Activated T-cell treated with anti-CD3 and anti-CD28 coated beads, Interleukin-2, amount 50 U/mL, for 4 hours (primary cell): ENCODE data around the gene ADAMTS2. TPM values are rescaled to one million over a fixed set of nuclear protein-coding genes. Genes with fewer than 3 reads are reported as not detected.

Source experiments
- ATAC-seq, 2 donors: fragments of 200-7000 bp; cut with Tn5 transposase; one replicate each; pipeline ENCODE4 v1.10.0; 2021
- DNase-seq: peaks from one replicate; pipeline ENCODE4 v3.0.0-alpha.2; 2020
- H3K27me3 Mint-ChIP-seq: one replicate; pipeline ENCODE4 v1.8.0; 2021; ENCODE audit warnings: low read depth, mixed read lengths
- H3K36me3 Mint-ChIP-seq: one replicate; pipeline ENCODE4 v1.8.0; 2022; ENCODE audit warnings: mixed read lengths; ENCODE audit not compliant: insufficient read depth
- H3K4me1 Mint-ChIP-seq: one replicate; pipeline ENCODE4 v1.8.0; 2021; ENCODE audit warnings: low read depth, mixed read lengths
- H3K4me3 Mint-ChIP-seq: one replicate; pipeline ENCODE4 v1.8.0; 2021; ENCODE audit warnings: mild to moderate bottlenecking, moderate library complexity, mixed read lengths
- H3K9me3 Mint-ChIP-seq: one replicate; pipeline ENCODE4 v1.8.0; 2021; ENCODE audit warnings: mixed read lengths
- total RNA-seq, 3 donors: library from RNA; stranded (reverse); gene quantifications; one replicate each; pipeline ENCODE4 v1.2.1, GENCODE V29; 2021

ADAMTS2 gene
- total RNA-seq, 3 donors from 2014 or later = 0.05 to 0.41 (median 0.13) TPM

GRCh38 chr5:179140293-179140692 lies 205.0 kb downstream of the ADAMTS2 start:
- Mint-ChIP-seq H3K9me3 (no peaks in the 10 kb centered on the region), H3K4me1 (peaks cover 14% of the 10 kb centered on the region), H3K36me3 (no peaks in the 10 kb centered on the region), H3K4me3 (no peak overlapping the region), H3K27me3 (no peaks in the 10 kb centered on the region)
- DNase-seq (no peak), ATAC-seq (no peak)

DNA sequence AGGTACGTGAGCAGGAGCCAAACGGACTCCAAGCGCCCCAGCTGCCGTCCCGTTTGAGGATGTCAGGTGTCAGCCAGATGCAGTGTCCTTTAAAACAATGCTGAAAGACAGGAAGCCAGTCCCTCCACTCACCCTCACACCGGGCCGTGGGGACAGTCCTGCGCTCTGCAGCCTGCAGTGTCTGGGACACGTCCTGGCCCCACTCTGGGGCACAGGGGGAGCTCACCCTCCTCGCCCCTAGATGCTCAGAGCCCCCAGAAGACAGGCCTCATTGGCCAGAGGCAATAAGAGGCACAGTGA lies 205.4 kb downstream of the ADAMTS2 start:
- Mint-ChIP-seq H3K4me3 (no peak overlapping the region), H3K9me3 (no peaks in the 10 kb centered on the region), H3K36me3 (no peaks in the 10 kb centered on the region), H3K4me1 (peaks cover 14% of the 10 kb centered on the region), H3K27me3 (no peaks in the 10 kb centered on the region)
- DNase-seq = no peak
- no peak for ATAC-seq

DNA sequence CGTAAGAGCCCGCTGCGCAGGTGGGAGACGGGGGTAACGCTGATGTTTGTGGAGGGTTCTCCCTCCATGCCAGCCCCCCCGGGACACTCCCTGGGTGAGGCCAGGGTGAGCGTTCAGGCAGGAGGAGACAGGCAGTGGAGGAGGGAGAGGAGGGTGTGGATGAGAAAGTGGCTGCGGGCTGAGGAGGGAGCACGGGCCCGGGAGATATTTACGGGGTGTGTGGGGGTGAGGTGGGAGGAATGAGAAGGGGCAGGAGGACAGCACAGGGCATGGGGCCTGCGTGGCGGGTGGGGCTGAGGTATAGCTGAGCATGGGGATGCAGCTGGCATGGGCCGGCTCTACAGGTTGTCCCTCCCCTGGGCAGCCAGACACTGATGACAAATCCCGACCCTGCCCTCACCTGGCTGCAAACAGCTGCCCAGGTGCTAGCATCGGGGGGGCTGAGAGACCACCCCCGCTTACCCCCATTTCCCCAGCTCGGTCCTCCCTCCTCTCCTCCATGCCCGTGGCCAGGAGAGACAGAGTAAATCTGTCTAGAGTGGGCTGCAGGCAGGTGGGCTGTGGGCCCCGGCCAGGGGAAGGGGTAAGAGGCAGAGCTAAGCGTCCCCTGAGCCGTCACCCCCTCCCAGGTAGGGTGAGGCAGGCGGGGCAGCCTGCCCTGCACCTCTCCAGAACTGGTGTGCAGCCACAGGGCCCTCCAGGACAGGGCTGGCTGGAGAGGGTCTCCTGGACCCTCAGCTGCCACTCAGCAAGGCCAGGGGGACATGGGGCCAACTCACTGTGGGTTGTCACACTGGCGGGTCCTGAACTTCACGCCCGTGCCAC lies 205.9 kb downstream of the ADAMTS2 start:
- no peaks in the 10 kb centered on the region for H3K9me3 Mint-ChIP-seq
- H3K27me3 Mint-ChIP-seq = no peaks in the 10 kb centered on the region
- ATAC-seq (no peak), DNase-seq (no peak)
- H3K36me3 Mint-ChIP-seq = no peaks in the 10 kb centered on the region
- H3K4me3 Mint-ChIP-seq = no peak overlapping the region
- peaks cover 14% of the 10 kb centered on the region for H3K4me1 Mint-ChIP-seq

DNA sequence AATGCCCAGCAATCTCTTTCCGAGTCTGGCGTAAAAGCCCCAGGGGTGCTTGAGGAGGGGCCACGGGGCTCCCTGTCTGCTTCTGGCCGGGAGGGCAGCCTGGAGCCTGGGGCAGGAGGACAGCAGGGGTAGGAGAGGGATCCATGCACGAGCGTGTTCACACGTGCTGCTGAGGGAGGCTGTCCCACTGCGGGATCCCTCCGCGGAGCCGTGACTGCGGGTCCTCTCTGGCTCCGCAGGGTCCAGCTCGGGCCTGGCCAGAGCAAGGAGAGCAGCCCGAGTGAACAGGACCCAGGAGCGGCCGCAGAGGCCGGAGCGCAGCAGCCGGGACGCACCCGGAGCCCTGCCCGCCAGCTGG lies 206.7 kb downstream of the ADAMTS2 start:
- H3K4me3 Mint-ChIP-seq = no peak overlapping the region
- no peaks in the 10 kb centered on the region for H3K9me3 Mint-ChIP-seq
- no peaks in the 10 kb centered on the region for H3K27me3 Mint-ChIP-seq
- ATAC-seq (no peak), DNase-seq (no peak)
- peaks cover 14% of the 10 kb centered on the region for H3K4me1 Mint-ChIP-seq
- no peaks in the 10 kb centered on the region for H3K36me3 Mint-ChIP-seq

- Mint-ChIP-seq H3K27me3 (no peaks in the 10 kb centered on the region), H3K9me3 (no peaks in the 10 kb centered on the region), H3K36me3 (no peaks in the 10 kb centered on the region), H3K4me3 (no peak overlapping the region), H3K4me1 (peaks cover 8% of the 10 kb centered on the region)
- ATAC-seq = no peak
- no peak for DNase-seq
Observed at GRCh38 chr5:179137643-179138567, 207.4 kb downstream of the ADAMTS2 start.

GRCh38 chr5:179137016-179137642 lies 208.1 kb downstream of the ADAMTS2 start:
- ATAC-seq (no peak), DNase-seq (no peak)
- no peak overlapping the region for H3K4me3 Mint-ChIP-seq
- peaks cover under 1% of the 10 kb centered on the region for H3K4me1 Mint-ChIP-seq
- no peaks in the 10 kb centered on the region for H3K27me3 Mint-ChIP-seq
- no peaks in the 10 kb centered on the region for H3K9me3 Mint-ChIP-seq
- H3K36me3 Mint-ChIP-seq = no peaks in the 10 kb centered on the region

- no peaks in the 10 kb centered on the region for H3K27me3 Mint-ChIP-seq
- ATAC-seq = no peak
- no peaks in the 10 kb centered on the region for H3K9me3 Mint-ChIP-seq
- no peaks in the 10 kb centered on the region for H3K36me3 Mint-ChIP-seq
- no peak overlapping the region for H3K4me3 Mint-ChIP-seq
- H3K4me1 Mint-ChIP-seq = no peaks in the 10 kb centered on the region
- no peak for DNase-seq
Observed at GRCh38 chr5:179135441-179136215, 209.6 kb downstream of the ADAMTS2 start.

DNA sequence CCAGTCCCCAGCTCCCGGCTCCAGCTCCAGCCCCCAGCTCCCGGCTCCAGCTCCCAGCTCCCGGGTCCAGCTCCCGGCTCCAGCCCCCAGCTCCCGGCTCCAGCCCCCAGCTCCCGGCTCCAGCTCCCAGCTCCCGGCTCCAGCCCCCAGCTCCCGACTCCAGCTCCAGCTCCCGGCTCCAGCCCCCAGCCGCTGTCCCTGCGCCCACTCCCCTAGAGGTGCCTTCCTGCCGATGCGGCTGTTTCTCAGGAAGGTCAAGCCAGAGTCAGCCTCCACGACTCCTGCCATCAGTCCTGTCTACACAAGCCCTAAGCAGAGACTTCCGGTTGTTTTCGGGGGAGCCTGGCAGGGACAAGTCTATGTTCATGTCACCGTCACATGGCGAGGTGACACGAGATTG lies 210.3 kb downstream of the ADAMTS2 start:
- no peaks in the 10 kb centered on the region for H3K27me3 Mint-ChIP-seq
- DNase-seq (no peak), ATAC-seq (no peak)
- no peak overlapping the region for H3K4me3 Mint-ChIP-seq
- no peaks in the 10 kb centered on the region for H3K36me3 Mint-ChIP-seq
- H3K9me3 Mint-ChIP-seq = no peaks in the 10 kb centered on the region
- no peaks in the 10 kb centered on the region for H3K4me1 Mint-ChIP-seq

- DNase-seq = no peak
- H3K9me3 Mint-ChIP-seq = no peaks in the 10 kb centered on the region
- H3K4me3 Mint-ChIP-seq = no peak overlapping the region
- no peaks in the 10 kb centered on the region for H3K36me3 Mint-ChIP-seq
- no peaks in the 10 kb centered on the region for H3K4me1 Mint-ChIP-seq
- no peaks in the 10 kb centered on the region for H3K27me3 Mint-ChIP-seq
- ATAC-seq = no peak
Observed at GRCh38 chr5:179134511-179134910, 210.8 kb downstream of the ADAMTS2 start.

DNA sequence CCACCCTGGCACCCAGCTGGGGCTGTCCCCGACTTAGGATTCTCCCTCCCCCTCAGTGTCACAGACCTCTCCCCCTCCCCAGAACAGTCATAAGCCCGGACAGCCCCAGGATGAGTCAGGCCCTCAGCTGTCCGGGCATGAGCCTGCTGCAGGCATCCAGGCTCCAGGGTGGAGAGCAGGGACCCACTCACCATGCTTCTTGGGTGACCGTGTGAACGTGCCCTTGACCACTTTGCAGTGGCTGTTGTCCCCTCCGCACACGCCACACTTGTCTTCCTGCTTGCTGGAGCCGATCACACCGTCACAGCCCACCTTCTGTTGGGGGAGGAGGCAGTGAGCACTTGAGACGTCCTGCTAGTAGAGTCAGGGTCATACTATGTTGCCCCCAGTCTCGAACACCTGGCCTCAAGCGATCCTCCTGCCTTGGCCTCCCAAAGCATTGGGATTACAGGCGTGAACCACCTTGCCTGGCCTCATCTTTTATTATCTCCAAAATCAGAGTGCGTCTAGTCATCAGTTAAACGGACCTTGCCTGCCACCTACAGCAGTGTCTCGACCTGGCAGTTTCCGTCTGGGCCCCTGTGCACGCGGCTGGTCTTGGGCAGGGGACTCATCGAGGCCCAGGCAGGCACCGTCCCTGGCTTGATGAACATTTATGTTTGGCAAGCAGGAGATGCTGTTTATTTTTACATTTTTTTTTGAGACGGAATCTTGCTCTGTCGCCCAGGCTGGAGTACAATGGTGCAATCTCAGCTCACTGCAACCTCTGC lies 212.5 kb downstream of the ADAMTS2 start:
- Mint-ChIP-seq H3K27me3 (no peaks in the 10 kb centered on the region), H3K4me3 (no peak overlapping the region), H3K9me3 (no peaks in the 10 kb centered on the region), H3K36me3 (no peaks in the 10 kb centered on the region), H3K4me1 (no peaks in the 10 kb centered on the region)
- DNase-seq (no peak), ATAC-seq (no peak)

DNA sequence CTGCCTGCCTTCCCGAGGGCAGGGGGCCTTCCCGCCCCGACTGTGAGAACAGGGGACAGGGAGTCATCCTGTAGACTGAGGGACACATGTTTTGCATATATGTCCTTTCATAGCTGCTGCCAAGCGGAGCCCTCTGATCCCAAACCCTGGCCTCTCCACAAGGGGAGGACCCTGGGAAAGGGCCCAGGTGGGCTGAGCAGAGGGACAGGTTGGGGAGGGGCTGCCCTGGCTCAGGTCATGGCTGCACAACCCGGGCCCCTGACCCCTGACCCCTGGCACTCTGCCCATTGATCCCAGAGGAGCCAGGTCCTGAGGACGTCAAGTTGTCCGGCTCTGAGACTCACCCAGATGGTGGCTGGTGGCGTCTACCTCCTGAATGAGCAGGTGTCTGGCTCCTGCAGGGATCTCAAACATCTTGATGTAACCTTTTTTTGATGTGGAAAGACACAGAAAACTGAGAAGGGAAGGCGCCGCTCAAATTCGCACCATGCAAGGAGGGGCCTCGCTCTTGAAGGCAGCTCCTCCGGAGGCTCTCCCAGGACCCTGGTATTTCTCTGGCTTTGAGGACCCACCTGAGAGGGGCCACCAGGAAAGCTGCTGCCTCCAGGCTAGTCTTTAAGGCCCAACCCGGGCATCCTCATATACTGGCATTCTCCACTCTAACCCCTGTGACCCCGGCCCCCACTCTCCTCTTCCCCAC lies 213.2 kb downstream of the ADAMTS2 start:
- no peak for DNase-seq

GRCh38 chr5:179131321-179131835 lies 213.9 kb downstream of the ADAMTS2 start:
- ATAC-seq (no peak), DNase-seq (no peak)
- no peaks in the 10 kb centered on the region for H3K27me3 Mint-ChIP-seq
- no peaks in the 10 kb centered on the region for H3K4me1 Mint-ChIP-seq
- no peaks in the 10 kb centered on the region for H3K36me3 Mint-ChIP-seq
- no peaks in the 10 kb centered on the region for H3K9me3 Mint-ChIP-seq
- H3K4me3 Mint-ChIP-seq = no peak overlapping the region

More for the DNA sequence above, 213.2 kb downstream of the ADAMTS2 start:
- Mint-ChIP-seq H3K27me3 (no peaks in the 10 kb centered on the region), H3K9me3 (no peaks in the 10 kb centered on the region), H3K4me3 (no peak overlapping the region), H3K36me3 (no peaks in the 10 kb centered on the region), H3K4me1 (no peaks in the 10 kb centered on the region)
- no peak for ATAC-seq

GRCh38 chr5:179130101-179130681 lies 215.1 kb downstream of the ADAMTS2 start:
- no peak overlapping the region for H3K4me3 Mint-ChIP-seq
- no peaks in the 10 kb centered on the region for H3K4me1 Mint-ChIP-seq
- H3K36me3 Mint-ChIP-seq = no peaks in the 10 kb centered on the region
- no peaks in the 10 kb centered on the region for H3K9me3 Mint-ChIP-seq
- no peak for DNase-seq
- no peaks in the 10 kb centered on the region for H3K27me3 Mint-ChIP-seq
- ATAC-seq = no peak
